MCF 10A (cell line): ENCODE data around the gene ZNF223. TPM values are rescaled to one million over a fixed set of nuclear protein-coding genes. Genes with fewer than 3 reads are reported as not detected.

Source experiments
- BruUV-seq: library from RNA; stranded (reverse); fragments of 400-500 nt; replicated peaks from 2 replicates; lab custom pipeline; 2021; lab: Mats Ljungman, UMichigan
- CTCF ChIA-PET: fragments of 300-600 bp; sonication (Branson Sonifier 250); formaldehyde crosslinking; extraction: SDS; loops from one replicate; lab custom pipeline; 2021; ENCODE audit warnings: antibody characterized with exemption, inconsistent platforms; lab: Yijun Ruan, JAX
- POLR2A ChIA-PET: fragments of 300-600, 350-650 bp; sonication (Branson Sonifier 250); formaldehyde crosslinking; extraction: SDS; loops from one replicate; lab custom pipeline; 2020; ENCODE audit warnings: antibody characterized with exemption, inconsistent platforms; lab: Yijun Ruan, JAX
- DNase-seq: peaks from one replicate; pipeline ENCODE4 v3.0.0-alpha.2; 2018; ENCODE audit not compliant: unreplicated experiment
- H3K27ac Mint-ChIP-seq: one replicate; pipeline ENCODE4 v1.8.0; 2022; ENCODE audit warnings: mild to moderate bottlenecking, low read depth, mixed read lengths; ENCODE audit not compliant: unreplicated experiment
- H3K27me3 Mint-ChIP-seq: one replicate; pipeline ENCODE4 v1.8.0; 2022; ENCODE audit warnings: mixed read lengths; ENCODE audit not compliant: insufficient read depth, unreplicated experiment
- H3K36me3 Mint-ChIP-seq: one replicate; pipeline ENCODE4 v1.8.0; 2022; ENCODE audit warnings: mild to moderate bottlenecking, moderate library complexity, mixed read lengths; ENCODE audit not compliant: insufficient read depth, unreplicated experiment
- H3K4me1 Mint-ChIP-seq: one replicate; pipeline ENCODE4 v1.8.0; 2022; ENCODE audit warnings: mixed read lengths; ENCODE audit not compliant: insufficient read depth, unreplicated experiment
- H3K4me3 Mint-ChIP-seq: one replicate; pipeline ENCODE4 v1.8.0; 2022; ENCODE audit warnings: mild to moderate bottlenecking, moderate library complexity, mixed read lengths; ENCODE audit not compliant: unreplicated experiment
- H3K9me3 Mint-ChIP-seq: one replicate; pipeline ENCODE4 v1.8.0; 2022; ENCODE audit warnings: mixed read lengths; ENCODE audit not compliant: unreplicated experiment
- CTCF ChIP-seq: fragments of 200-600 bp; IDR thresholded peaks from one replicate; pipeline ENCODE4 v1.8.0; 2022; ENCODE audit warnings: antibody characterized with exemption, mild to moderate bottlenecking; ENCODE audit not compliant: unreplicated experiment
- intact Hi-C: fragments of 100-400 bp; cut with micrococcal nuclease; formaldehyde crosslinking; loops from 2 replicates; pipeline ENCODE4 v1.14.1; 2022
- total RNA-seq: library from RNA; stranded (reverse); gene quantifications from 2 replicates; pipeline ENCODE4 v1.2.3, GENCODE V29; 2022

Gene ZNF223
- total RNA-seq, 1 experiment from 2014 or later = 0.56 TPM

- ChIA-PET CTCF (interaction anchor here (1.0 to 1.3 kb wide), 2 partner anchors 19 to 25 kb away, joined by 3 read pairs; no protein-coding TSS in a partner anchor), POLR2A (interaction anchor here (0.5 to 4.0 kb wide), 18 partner anchors 19 to 497 kb away, joined by 3 to 20 read pairs (median 5); partner anchors contain the start of genes ZNF155, ZNF180, ZNF221 and ZNF222)
- H3K36me3 Mint-ChIP-seq = peaks cover 13% of the 10 kb centered on the region
- no TSS peak for BruUV-seq
- no peaks in the 10 kb centered on the region for H3K27me3 Mint-ChIP-seq
- H3K4me3 Mint-ChIP-seq = peak overlapping the region; percentile 84
- H3K4me1 Mint-ChIP-seq = peaks cover 14% of the 10 kb centered on the region
- H3K9me3 Mint-ChIP-seq = peaks cover 17% of the 10 kb centered on the region
- H3K27ac Mint-ChIP-seq = peak overlapping the region; percentile 90
- intact Hi-C loops = loop anchor here (2.0 to 5.0 kb wide), 3 partner anchors 69 to 209 kb away; partner anchors contain the start of genes ZNF224, ZNF227 and ZNF284
- no peak for TF ChIP-seq CTCF
- peak; percentile 14 for DNase-seq
Measured at GRCh38 chr19:44003461-44004009, 48.3 kb upstream of the ZNF223 start.

- no peak overlapping the region for H3K4me3 Mint-ChIP-seq
- peaks cover 14% of the 10 kb centered on the region for H3K4me1 Mint-ChIP-seq
- ChIA-PET CTCF (no interaction called here), POLR2A (no interaction called here)
- BruUV-seq = no TSS peak
- peak; percentile 17 for DNase-seq
- H3K9me3 Mint-ChIP-seq = peaks cover 32% of the 10 kb centered on the region
- intact Hi-C loops = no loop called here
- H3K36me3 Mint-ChIP-seq = peaks cover 35% of the 10 kb centered on the region
- no peak overlapping the region for H3K27ac Mint-ChIP-seq
- no peaks in the 10 kb centered on the region for H3K27me3 Mint-ChIP-seq
- no peak for TF ChIP-seq CTCF
Measured at GRCh38 chr19:44005973-44006372, 45.9 kb upstream of the ZNF223 start.

- Mint-ChIP-seq H3K4me1 (peaks cover 7% of the 10 kb centered on the region), H3K36me3 (peaks cover 45% of the 10 kb centered on the region), H3K9me3 (peaks cover 36% of the 10 kb centered on the region), H3K4me3 (no peak overlapping the region), H3K27me3 (no peaks in the 10 kb centered on the region), H3K27ac (no peak overlapping the region)
- BruUV-seq = no TSS peak
- POLR2A ChIA-PET = no interaction called here
- no peak for TF ChIP-seq CTCF
- no peak for DNase-seq
- CTCF ChIA-PET = no interaction called here
- intact Hi-C loops = no loop called here
Measured at GRCh38 chr19:44007473-44007872, 44.4 kb upstream of the ZNF223 start.

GRCh38 chr19:44010468-44010867, 41.4 kb upstream of the ZNF223 start:
- POLR2A ChIA-PET = no interaction called here
- Mint-ChIP-seq H3K4me3 (no peak overlapping the region), H3K9me3 (peaks cover 41% of the 10 kb centered on the region), H3K36me3 (peaks cover 45% of the 10 kb centered on the region), H3K27me3 (no peaks in the 10 kb centered on the region), H3K27ac (no peak overlapping the region), H3K4me1 (no peaks in the 10 kb centered on the region)
- CTCF ChIA-PET = no interaction called here
- no peak for DNase-seq
- no peak for TF ChIP-seq CTCF
- intact Hi-C loops = no loop called here
- no TSS peak for BruUV-seq
